Measurements from ENCODE around the gene DAPK1.

GRCh38 chr9:87647114-87647513 is 149.4 kb downstream of the DAPK1 start:
- TF ChIP-seq CTCF (IDR thresholded peaks at IDR 0.05): no peak
- TF ChIP-seq POLR2A (IDR thresholded peaks at IDR 0.05): no peak
- no peak for TF ChIP-seq POLR2AphosphoS5 (IDR thresholded peaks at IDR 0.05)

Measured in transverse colon (tissue), 4 donors.